SK-N-SH treated with all-trans-retinoic acid at 6 μM for 48 hours (cell line): ENCODE results near the gene PEX19.

Experiments
- BACH2 ChIP-seq: fragments of 250-450 bp; sonication (Bioruptor Pico); IDR thresholded peaks from 2 replicates; pipeline ENCODE4 v1.9.0; 2021; ENCODE audit warnings: mild to moderate bottlenecking, borderline replicate concordance
- SNAI2 ChIP-seq: fragments of 250-450 bp; sonication (Bioruptor Pico); IDR thresholded peaks from 2 replicates; pipeline ENCODE4 v1.5.0; 2020; ENCODE audit warnings: mild to moderate bottlenecking, moderate library complexity
- ZNF8 ChIP-seq: fragments of 450-650 bp; formaldehyde crosslinking; IDR thresholded peaks from 2 replicates; pipeline ENCODE4 v1.5.0; 2020; ENCODE audit warnings: mild to moderate bottlenecking, moderate library complexity

DNA sequence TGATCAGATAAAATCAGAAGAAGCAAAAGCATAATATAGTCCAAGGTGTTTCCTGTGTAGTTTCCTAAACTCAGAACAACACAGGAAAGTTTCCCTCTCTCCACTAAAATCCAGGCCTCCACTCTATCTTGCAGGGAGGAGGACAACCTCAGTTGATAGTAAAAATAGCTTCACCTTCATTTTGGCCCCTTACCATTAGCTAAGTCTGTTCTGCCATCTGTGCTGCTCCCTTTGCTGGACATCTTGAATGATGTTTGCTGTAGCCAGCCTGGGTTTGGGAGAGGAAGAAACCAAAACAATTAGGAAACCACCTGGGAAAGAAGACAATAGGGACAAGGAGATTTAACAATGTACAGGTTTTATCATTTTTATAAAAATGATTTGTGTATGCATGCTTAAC lies 41.2 kb downstream of the PEX19 start:
- TF ChIP-seq ZNF8 (no peak), SNAI2 (CRISPR knock-in tag) (no peak), BACH2 (CRISPR knock-in tag) (no peak)
